K562 (cell line): ENCODE data around the gene COL16A1. TPM values are rescaled to one million over a fixed set of nuclear protein-coding genes. Genes with fewer than 3 reads are reported as not detected.

ENCODE experiments used
- CTCF ChIP-seq, 3 experiments: IDR thresholded peaks in 2 of 3; conservative IDR thresholded peaks in 1 of 3; 2 replicates each; pipeline ENCODE4 v1.5.1; 2011 to 2012; ENCODE audit warnings: low read length in 3 of 3, mild to moderate bottlenecking in 3 of 3, control low read depth in 2 of 3, improper control_type of control experiment in 1 of 3, inconsistent platforms in 1 of 3, low read depth in 1 of 3, mixed read lengths in 1 of 3, moderate library complexity in 1 of 3; ENCODE audit not compliant: insufficient read depth in 2 of 3
- CTCFL ChIP-seq: IDR thresholded peaks from 2 replicates; pipeline ENCODE4 v1.6.1; 2011; ENCODE audit warnings: borderline replicate concordance, low read depth, mild to moderate bottlenecking, moderate library complexity, low read length; ENCODE audit not compliant: insufficient read depth, poor library complexity, severe bottlenecking
- EGR1 ChIP-seq: fragments of 450-650 bp; conservative IDR thresholded peaks from 2 replicates; pipeline ENCODE4 v1.6.1; 2017; ENCODE audit warnings: mild to moderate bottlenecking
- ELF4 ChIP-seq: fragments of 450-650 bp; formaldehyde crosslinking; IDR thresholded peaks from 2 replicates; pipeline ENCODE4 v1.4.0; 2022; ENCODE audit warnings: missing genetic modification characterization
- PCBP1 ChIP-seq: fragments of 200-400 bp; formaldehyde crosslinking; IDR thresholded peaks from 2 replicates; pipeline ENCODE4 v1.6.1; 2018; ENCODE audit warnings: mild to moderate bottlenecking, low read depth, low read length; ENCODE audit not compliant: poor library complexity, severe bottlenecking
- RCOR1 ChIP-seq, 2 experiments: IDR thresholded peaks; 2 replicates each; pipeline ENCODE4 v1.6.1; 2012; ENCODE audit warnings: low read depth in 2 of 2, low read length in 2 of 2, borderline replicate concordance in 1 of 2, improper control_type of control experiment in 1 of 2
- REST ChIP-seq, 2 experiments: fragments of 450-650 bp; formaldehyde crosslinking in 1 of 2; IDR thresholded peaks; 2 replicates each; pipeline versions ENCODE4 v1.4.0 to v1.6.1; 2014 to 2020; ENCODE audit warnings: mild to moderate bottlenecking in 2 of 2, borderline replicate concordance in 1 of 2, low read depth in 1 of 2
- USF2 ChIP-seq: sonication (generic); formaldehyde crosslinking; IDR thresholded peaks from 2 replicates; pipeline ENCODE4 v1.5.0; 2020; ENCODE audit warnings: missing genetic modification reagents
- ZNF589 ChIP-seq: fragments of 200-800 bp; sonication (Bioruptor generic); IDR thresholded peaks from 2 replicates; pipeline ENCODE4 v1.6.1; 2016; ENCODE audit warnings: low read depth, missing genetic modification characterization, missing compliant biosample characterization
- ZNF740 ChIP-seq, 3 experiments: fragments of 200-800 bp in 1 of 3; sonication (Bioruptor generic) in 1 of 3; sonication (generic) in 1 of 3; formaldehyde crosslinking in 1 of 3; IDR thresholded peaks; 2 replicates each; pipeline versions ENCODE4 v1.6.1 to v1.8.0; 2016 to 2022; ENCODE audit warnings: mild to moderate bottlenecking in 2 of 3, missing compliant biosample characterization in 2 of 3, missing genetic modification characterization in 2 of 3, missing genetic modification reagents in 1 of 3
- polyA plus RNA-seq, 8 experiments: library from polyadenylated mRNA; depleted of rRNA in 4 of 8; stranded (reverse) in 5 of 8; unstranded in 3 of 8; fragments of >200 nt; fragmentation: Nextera tagmentation in 2 of 8; fragmentation: Illumina TruSeq in 1 of 8; extraction: Ambion mirVana in 2 of 8; extraction: Trizol in 1 of 8; gene quantifications; 2 replicates each; pipeline versions ENCODE4 v1.2.1 to v1.2.3, GENCODE V29; 2011 to 2014; ENCODE audit warnings: inconsistent platforms in 1 of 8, missing spikeins in 1 of 8
- total RNA-seq, 7 experiments: library from RNA; depleted of rRNA in 6 of 7; stranded (reverse); fragments of >200 nt in 6 of 7; fragmentation: Illumina TruSeq in 2 of 7; extraction: Trizol in 2 of 7; gene quantifications; 2 replicates each; pipeline versions ENCODE4 v1.2.1 to v1.2.3, GENCODE V29; 2011 to 2021; ENCODE audit warnings: low replicate concordance in 1 of 7

Gene COL16A1
- total and polyA plus RNA-seq, 9 of the 15 experiments (the other 6 are each of a cell fraction or from before 2014, with no cell fraction given): 0.11 to 0.60 (median 0.11) TPM; not detected in 6

GRCh38 chr1:31714442-31715086 lies 10.7 kb upstream of the COL16A1 start (continued):
- TF ChIP-seq CTCFL (peak; percentile 35), PCBP1 (no peak), CTCF (IDR thresholded peaks at IDR 0.05 in 2 of 3, conservative IDR thresholded peaks at IDR 0.05 in 1 of 3; ENCODE audit: insufficient read depth in 2 of 3, low read depth in 1 of 3, low read length in 3 of 3) (peak; percentile 60 to 66 (median 65)), ZNF740 (CRISPR knock-in tag; IDR thresholded peaks at IDR 0.05) (peak; percentile 82), ZNF740 (tag; IDR thresholded peaks at IDR 0.05) (no peak), ZNF589 (no peak), REST (IDR thresholded peaks at IDR 0.05; ENCODE audit: borderline replicate concordance) (peak; percentile 42; the same call in 1 of the 2 replicates), REST (CRISPR knock-in tag; IDR thresholded peaks at IDR 0.05; ENCODE audit: low read depth) (no peak), EGR1 (peak; percentile 20; the same call in 1 of the 2 replicates), USF2 (CRISPR knock-in tag) (no peak), ELF4 (CRISPR knock-in tag) (no peak), RCOR1 (IDR thresholded peaks at IDR 0.05; ENCODE audit: borderline replicate concordance in 1 of 2, low read depth in 2 of 2, low read length in 2 of 2) (peak in 1 of 2 experiments; percentile 73; a peak in 2 of 4 replicates)
